Mucosa of descending colon (tissue), 3 donors: ENCODE results near the gene MIA2. TPM values are rescaled to one million over a fixed set of nuclear protein-coding genes. Genes with fewer than 3 reads are reported as not detected.
"Not testable (repeated sequence)": the region's sequence is repeated elsewhere in the genome, so short reads cannot be mapped to it uniquely, and the experiment has no call there.

Experiments
- ATAC-seq: fragments of 200-7000 bp; cut with Tn5 transposase; one replicate; pipeline ENCODE4 v1.9.1; 2020; ENCODE audit warnings: mild to moderate bottlenecking, moderate library complexity
- DNase-seq, 3 donors: peaks; one replicate each; pipeline ENCODE4 v3.0.0-alpha.2; 2020
- H3K36me3 ChIP-seq: fragments of 200-600 bp; one replicate; pipeline ENCODE4 v1.8.0; 2021; ENCODE audit warnings: low read depth, mild to moderate bottlenecking
- H3K4me1 ChIP-seq: fragments of 200-600 bp; one replicate; pipeline ENCODE4 v1.8.0; 2021; ENCODE audit warnings: low read depth, mild to moderate bottlenecking
- H3K4me3 ChIP-seq: fragments of 200-600 bp; one replicate; pipeline ENCODE4 v1.8.0; 2021; ENCODE audit warnings: mild to moderate bottlenecking
- H3K9me3 ChIP-seq: fragments of 200-600 bp; one replicate; pipeline ENCODE4 v1.8.0; 2021; ENCODE audit warnings: mild to moderate bottlenecking
- intact Hi-C, 2 donors: fragments of 100-400 bp; cut with DNase I in 1 of 2; cut with micrococcal nuclease in 1 of 2; formaldehyde crosslinking; loops; one replicate each; pipeline versions ENCODE4 v1.11.0 to v1.11.1; 2022; cut with DNase I, micrococcal nuclease
- total RNA-seq, 3 donors: library from RNA; stranded (reverse); fragmentation: NEBNext Ultra II Directional in 2 of 3; extraction: Animal tissue kit (Norgen Biotek cat#: 25700) in 2 of 3; gene quantifications; one replicate each; pipeline versions ENCODE4 v1.2.1 to v1.2.4, GENCODE V29; 2021 to 2023
- TF ChIP-seq, protein P1 (sequence below): fragments of 200-600 bp; IDR thresholded peaks from one replicate; pipeline ENCODE4 v1.8.0; 2022; ENCODE audit warnings: antibody characterized with exemption, mild to moderate bottlenecking
- donor health status: DM: no; HTN: no; CAD: no; lungs with moderate emphysema.
- donor health status: DM: no; HTN: no; CAD: no.
- donor health status: DM: no; HTN: yes; CAD: no.

The MIA2 gene
- total RNA-seq, 3 donors from 2014 or later = 46.1 to 81.9 (median 51.7) TPM

DNA sequence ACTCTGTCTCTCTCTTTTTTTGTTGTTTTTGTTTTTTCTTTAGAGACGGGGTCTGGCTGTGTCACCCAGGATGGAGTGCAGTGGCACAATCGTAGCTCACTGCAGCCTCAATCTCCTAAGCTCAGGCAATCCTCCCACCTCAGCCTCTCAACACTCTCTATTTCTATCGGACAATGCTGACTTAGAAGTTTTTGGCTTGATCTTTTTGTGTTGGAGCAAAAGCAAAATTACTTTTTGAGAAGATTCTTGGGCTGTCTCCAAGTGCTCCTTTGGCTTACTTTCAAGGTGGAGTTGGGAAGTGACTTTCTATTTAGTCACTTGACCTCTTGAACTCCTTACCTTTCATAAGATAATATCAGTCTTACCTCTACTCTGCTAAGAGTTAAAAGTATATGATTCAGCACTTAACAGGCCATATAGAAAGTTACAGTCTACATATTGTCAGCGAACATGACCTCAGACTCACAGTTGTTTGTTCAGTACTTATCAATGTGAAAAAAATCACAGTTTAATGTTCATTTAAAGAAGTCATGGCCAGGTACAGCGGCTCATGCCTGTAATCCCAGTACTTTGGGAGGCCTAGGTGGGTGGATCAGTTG lies 15.4 kb upstream of the MIA2 start:
- TF ChIP-seq, protein P1, sequence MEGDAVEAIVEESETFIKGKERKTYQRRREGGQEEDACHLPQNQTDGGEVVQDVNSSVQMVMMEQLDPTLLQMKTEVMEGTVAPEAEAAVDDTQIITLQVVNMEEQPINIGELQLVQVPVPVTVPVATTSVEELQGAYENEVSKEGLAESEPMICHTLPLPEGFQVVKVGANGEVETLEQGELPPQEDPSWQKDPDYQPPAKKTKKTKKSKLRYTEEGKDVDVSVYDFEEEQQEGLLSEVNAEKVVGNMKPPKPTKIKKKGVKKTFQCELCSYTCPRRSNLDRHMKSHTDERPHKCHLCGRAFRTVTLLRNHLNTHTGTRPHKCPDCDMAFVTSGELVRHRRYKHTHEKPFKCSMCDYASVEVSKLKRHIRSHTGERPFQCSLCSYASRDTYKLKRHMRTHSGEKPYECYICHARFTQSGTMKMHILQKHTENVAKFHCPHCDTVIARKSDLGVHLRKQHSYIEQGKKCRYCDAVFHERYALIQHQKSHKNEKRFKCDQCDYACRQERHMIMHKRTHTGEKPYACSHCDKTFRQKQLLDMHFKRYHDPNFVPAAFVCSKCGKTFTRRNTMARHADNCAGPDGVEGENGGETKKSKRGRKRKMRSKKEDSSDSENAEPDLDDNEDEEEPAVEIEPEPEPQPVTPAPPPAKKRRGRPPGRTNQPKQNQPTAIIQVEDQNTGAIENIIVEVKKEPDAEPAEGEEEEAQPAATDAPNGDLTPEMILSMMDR = no peak
- no peaks in the 10 kb centered on the region for H3K9me3 ChIP-seq
- ATAC-seq (peak; percentile 93), DNase-seq (no peak)
- intact Hi-C loops = no loop called here
- no peaks in the 10 kb centered on the region for H3K36me3 ChIP-seq
- H3K4me3 ChIP-seq = no peak overlapping the region
- no peaks in the 10 kb centered on the region for H3K4me1 ChIP-seq

DNA sequence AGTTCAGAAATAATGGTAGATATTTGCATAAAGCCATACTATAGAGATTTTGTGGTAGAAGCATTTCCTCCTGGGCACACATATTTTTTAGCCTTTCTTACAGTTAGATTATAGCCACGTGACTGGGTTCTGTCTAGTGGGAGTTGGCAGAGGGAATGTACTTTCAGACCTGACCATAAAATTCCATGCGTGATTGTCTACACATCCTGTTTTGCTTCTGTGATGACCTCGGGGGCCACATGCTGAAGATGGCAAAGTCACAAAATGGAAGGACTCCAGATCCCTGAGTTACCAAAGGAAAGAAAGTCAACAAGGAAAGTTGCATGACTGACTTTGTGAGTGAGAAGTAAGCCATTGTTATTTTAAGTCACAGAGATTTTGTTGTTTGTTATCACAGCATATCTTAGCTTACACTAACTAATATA lies 14.6 kb upstream of the MIA2 start:
- DNase-seq = no peak
- intact Hi-C loops = no loop called here
- Histone ChIP-seq H3K4me3 (no peak overlapping the region), H3K4me1 (no peaks in the 10 kb centered on the region), H3K36me3 (no peaks in the 10 kb centered on the region), H3K9me3 (no peaks in the 10 kb centered on the region)
- peak; percentile 60 for ATAC-seq
- TF ChIP-seq, protein P1 = no peak

DNA sequence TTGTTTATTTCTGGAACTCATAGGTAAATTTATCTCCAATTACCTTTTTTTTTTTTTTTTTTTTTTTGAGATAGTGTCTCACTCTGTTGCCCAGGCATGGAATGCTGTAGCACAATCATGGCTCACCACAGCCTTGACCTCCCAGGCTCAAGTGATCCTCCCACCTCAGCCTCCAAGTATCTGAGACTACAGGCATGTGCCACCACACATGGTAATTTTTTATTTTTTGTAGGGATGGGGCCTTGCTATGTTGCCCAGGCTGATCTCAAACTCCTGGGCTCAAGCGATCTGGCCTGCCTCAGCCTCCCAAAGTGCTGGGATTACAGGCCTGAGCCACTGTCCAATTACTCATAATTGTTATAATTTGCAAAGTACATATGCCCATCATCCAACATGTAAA lies 13.2 kb upstream of the MIA2 start:
- H3K36me3 ChIP-seq, H3K4me1 ChIP-seq, H3K4me3 ChIP-seq, intact Hi-C loops, ATAC-seq, DNase-seq, H3K9me3 ChIP-seq: not testable (repeated sequence)

DNA sequence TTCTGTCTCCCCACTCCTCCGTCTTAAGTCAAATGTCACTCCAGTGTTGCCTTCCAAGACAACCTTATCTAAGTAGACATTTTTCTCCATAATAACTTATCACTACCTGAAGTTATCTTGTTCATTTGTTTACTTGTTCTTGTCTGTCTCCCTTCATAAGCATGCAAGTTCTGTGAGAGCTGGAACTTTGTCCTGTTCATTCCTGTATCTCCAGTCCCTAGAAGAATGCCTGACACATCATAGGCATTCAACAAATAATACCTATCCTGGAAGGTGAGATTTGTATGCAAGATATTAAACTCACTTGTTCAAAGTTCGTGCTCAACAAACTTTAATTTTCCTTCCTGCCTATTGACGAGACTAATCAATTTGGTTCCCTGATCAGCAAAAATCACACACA lies 5.7 kb upstream of the MIA2 start:
- Histone ChIP-seq H3K4me3 (no peak overlapping the region), H3K36me3 (no peaks in the 10 kb centered on the region), H3K9me3 (no peaks in the 10 kb centered on the region), H3K4me1 (no peaks in the 10 kb centered on the region)
- TF ChIP-seq, protein P1 = no peak
- intact Hi-C loops = no loop called here
- no peak for ATAC-seq
- no peak for DNase-seq

DNA sequence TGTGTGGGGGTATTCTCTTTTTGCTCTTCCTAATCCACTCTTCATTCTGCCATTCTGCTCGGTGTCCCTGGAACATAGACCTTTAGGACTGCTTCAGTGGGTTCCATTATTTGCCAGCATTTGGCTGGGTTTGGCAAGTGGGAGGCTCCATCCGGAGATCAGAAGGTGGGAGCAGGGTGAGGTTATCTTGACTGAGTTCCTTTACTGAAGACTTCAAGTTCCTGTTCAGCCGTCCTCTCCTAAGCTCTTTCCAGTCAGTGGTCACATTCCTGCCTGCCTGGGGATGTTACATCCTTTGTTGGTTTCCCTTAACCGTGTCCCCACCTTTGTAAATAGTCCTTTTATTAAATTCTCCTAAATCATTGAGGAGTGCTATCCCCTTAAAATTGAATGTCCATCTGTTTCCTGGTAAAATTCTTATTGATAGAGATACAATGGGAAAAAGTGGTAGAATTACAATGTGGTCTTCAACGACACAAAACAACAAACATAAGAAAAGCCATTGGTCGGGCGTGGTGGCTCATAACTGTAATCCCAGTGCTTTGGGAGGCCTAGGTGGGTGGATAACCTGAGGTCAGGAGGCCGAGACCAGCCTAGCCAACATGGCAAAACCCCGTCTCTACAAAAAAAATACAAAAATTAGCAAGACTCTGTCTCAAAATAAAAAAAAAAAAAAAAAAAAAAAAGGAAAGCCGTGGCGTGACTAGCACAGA lies 5.0 kb upstream of the MIA2 start:
- H3K36me3 ChIP-seq = no peaks in the 10 kb centered on the region
- no peaks in the 10 kb centered on the region for H3K9me3 ChIP-seq
- intact Hi-C loops = no loop called here
- DNase-seq (no peak), ATAC-seq (no peak)
- TF ChIP-seq, protein P1 = no peak
- no peaks in the 10 kb centered on the region for H3K4me1 ChIP-seq
- H3K4me3 ChIP-seq = no peak overlapping the region

DNA sequence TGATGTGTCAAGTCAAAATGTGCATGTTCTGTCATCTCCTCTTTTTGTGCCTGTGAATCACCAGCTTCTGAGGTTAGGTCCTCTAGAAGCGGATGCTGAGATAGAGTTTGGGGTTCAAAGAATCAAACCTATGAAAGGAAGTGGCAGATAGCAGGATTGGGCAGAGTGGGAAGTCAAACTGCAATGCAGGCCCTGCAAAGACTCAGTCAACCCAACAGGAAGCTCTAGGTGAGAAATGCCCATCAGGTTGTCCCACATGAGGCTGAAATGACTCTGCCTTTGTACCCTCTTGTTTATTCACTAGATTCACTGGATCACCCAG lies 4.5 kb upstream of the MIA2 start:
- H3K9me3 ChIP-seq = no peaks in the 10 kb centered on the region
- no peak overlapping the region for H3K4me3 ChIP-seq
- H3K36me3 ChIP-seq = no peaks in the 10 kb centered on the region
- ATAC-seq (peak; percentile 72), DNase-seq (peak in 1 of 3 donors; percentile 9)
- intact Hi-C loops = no loop called here
- TF ChIP-seq, protein P1 = no peak
- no peaks in the 10 kb centered on the region for H3K4me1 ChIP-seq
